Measurements from ENCODE around the gene ARSB.

ARSB gene

GRCh38 chr5:78896132-78896531 is 89.0 kb downstream of the ARSB start:
- H3K79me1 ChIP-seq (replicated peaks; ENCODE audit: low read length, poor library complexity, severe bottlenecking), result no peaks in the 10 kb centered on the region
- H3K4me3 ChIP-seq (ENCODE audit: insufficient read depth in 1 of 2, low read depth in 1 of 2, low read length in 2 of 2), result peak overlapping the region in 1 of 2 experiments; percentile 12
- H3K27ac ChIP-seq (ENCODE audit: low read length, poor library complexity, severe bottlenecking), result no peak overlapping the region
- H2AFZ ChIP-seq (ENCODE audit: low read depth, low read length), result no peak overlapping the region
- H3K9ac ChIP-seq (ENCODE audit: low read length), result peak overlapping the region; percentile 6
- H3K18ac ChIP-seq (ENCODE audit: low read depth in 1 of 2, low read length in 2 of 2), result no peak overlapping the region
- H2BK15ac ChIP-seq (ENCODE audit: low read depth, poor library complexity, severe bottlenecking), result no peak overlapping the region
- H3K23ac ChIP-seq (ENCODE audit: low read length in 2 of 2), result no peak overlapping the region
- H3K36me3 ChIP-seq (ENCODE audit: control insufficient read depth in 1 of 2, insufficient read depth in 2 of 2, low read depth in 1 of 2, low read length in 2 of 2), result no peaks in the 10 kb centered on the region
- no peak overlapping the region for H2BK12ac ChIP-seq (ENCODE audit: low read length in 2 of 2)
- no peak overlapping the region for H4K91ac ChIP-seq (ENCODE audit: low read length)
- no peak overlapping the region for H3K14ac ChIP-seq (ENCODE audit: low read length in 2 of 2)
- H2AK5ac ChIP-seq (ENCODE audit: low read length, severe bottlenecking), result no peak overlapping the region
- H3K9me3 ChIP-seq (ENCODE audit: control insufficient read depth, low read length), result no peaks in the 10 kb centered on the region
- no peak overlapping the region for H3K4ac ChIP-seq (ENCODE audit: low read depth in 1 of 2, low read length in 2 of 2)
- no peak overlapping the region for H2BK120ac ChIP-seq (ENCODE audit: low read depth, low read length)
- H3K4me1 ChIP-seq (ENCODE audit: control insufficient read depth, insufficient read depth, low read depth, low read length), result peaks cover 4% of the 10 kb centered on the region
- no peak overlapping the region for H4K8ac ChIP-seq (ENCODE audit: low read length)
- no peak overlapping the region for H3K4me2 ChIP-seq (ENCODE audit: low read length, poor library complexity, severe bottlenecking)
- DNase-seq, result peak; percentile 43
- 90% methylated on average over 4 of the region's 4 CpGs for WGBS
- H3K27me3 ChIP-seq (ENCODE audit: control insufficient read depth in 1 of 2, insufficient read depth in 1 of 2, low read length in 2 of 2), result no peaks in the 10 kb centered on the region
- H2BK5ac ChIP-seq (ENCODE audit: low read depth, low read length, poor library complexity, severe bottlenecking), result no peak overlapping the region

GRCh38 chr5:78895616-78896015 is 89.5 kb downstream of the ARSB start:
- WGBS, result 82% methylated on average over 4 of the region's 4 CpGs
- no peaks in the 10 kb centered on the region for H3K27me3 ChIP-seq (ENCODE audit: control insufficient read depth in 1 of 2, insufficient read depth in 1 of 2, low read length in 2 of 2)

DNA sequence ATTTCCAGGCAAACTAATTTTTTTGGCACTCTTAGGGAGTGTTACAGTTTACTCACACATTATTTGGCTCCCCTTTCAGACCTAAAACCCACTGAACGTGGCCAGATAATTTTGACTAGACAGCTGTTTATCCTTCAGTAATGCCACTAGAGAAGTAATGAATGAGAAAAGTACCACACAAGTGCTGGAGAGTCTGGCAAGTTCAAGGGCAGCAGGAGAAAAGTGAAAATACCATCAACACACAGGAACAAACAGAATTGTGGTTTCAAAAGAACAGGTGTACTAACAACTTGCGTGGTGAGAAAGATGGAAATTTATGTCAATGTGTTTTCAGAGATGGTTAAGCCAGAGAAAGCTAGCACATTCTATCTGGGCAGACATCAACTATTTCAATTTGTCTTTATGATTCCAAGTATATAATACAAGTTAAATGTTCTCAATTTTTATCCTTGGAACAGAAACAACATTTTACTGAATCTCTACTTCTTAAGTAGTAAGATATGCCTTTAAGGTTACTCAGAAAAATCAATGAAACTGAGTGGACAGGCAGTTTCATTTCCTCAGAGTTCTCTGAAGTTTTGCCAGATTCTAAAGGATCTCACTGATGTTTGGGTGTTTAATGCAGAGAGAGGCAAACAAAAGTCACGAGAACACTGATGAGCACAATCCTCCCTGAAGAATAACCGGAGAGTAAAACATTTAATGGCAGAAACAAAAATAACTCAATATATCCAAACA is 91.0 kb downstream of the ARSB start:
- no peaks in the 10 kb centered on the region for H3K27me3 ChIP-seq (ENCODE audit: control insufficient read depth in 1 of 2, insufficient read depth in 1 of 2, low read length in 2 of 2)
- WGBS, result 86% methylated on average over 1 of the region's 4 CpGs
- H3K4me3 ChIP-seq (ENCODE audit: insufficient read depth in 1 of 2, low read depth in 1 of 2, low read length in 2 of 2), result no peak overlapping the region

More at GRCh38 chr5:78895616-78896015, 89.5 kb downstream of the ARSB start:
- Histone ChIP-seq H2BK120ac (ENCODE audit: low read depth, low read length) (no peak overlapping the region), H3K4me2 (ENCODE audit: low read length, poor library complexity, severe bottlenecking) (no peak overlapping the region), H3K4me1 (ENCODE audit: control insufficient read depth, insufficient read depth, low read depth, low read length) (peaks cover 4% of the 10 kb centered on the region), H2AK5ac (ENCODE audit: low read length, severe bottlenecking) (no peak overlapping the region), H3K4me3 (ENCODE audit: insufficient read depth in 1 of 2, low read depth in 1 of 2, low read length in 2 of 2) (peak overlapping the region in 1 of 2 experiments; percentile 12), H3K9ac (ENCODE audit: low read length) (peak overlapping the region; percentile 6), H2BK15ac (ENCODE audit: low read depth, poor library complexity, severe bottlenecking) (no peak overlapping the region), H4K8ac (ENCODE audit: low read length) (no peak overlapping the region), H3K9me3 (ENCODE audit: control insufficient read depth, low read length) (no peaks in the 10 kb centered on the region), H3K36me3 (ENCODE audit: control insufficient read depth in 1 of 2, insufficient read depth in 2 of 2, low read depth in 1 of 2, low read length in 2 of 2) (no peaks in the 10 kb centered on the region), H2BK12ac (ENCODE audit: low read length in 2 of 2) (no peak overlapping the region), H3K18ac (ENCODE audit: low read depth in 1 of 2, low read length in 2 of 2) (no peak overlapping the region), H3K4ac (ENCODE audit: low read depth in 1 of 2, low read length in 2 of 2) (no peak overlapping the region), H2BK5ac (ENCODE audit: low read depth, low read length, poor library complexity, severe bottlenecking) (no peak overlapping the region), H2AFZ (ENCODE audit: low read depth, low read length) (no peak overlapping the region), H4K91ac (ENCODE audit: low read length) (no peak overlapping the region), H3K79me1 (replicated peaks; ENCODE audit: low read length, poor library complexity, severe bottlenecking) (no peaks in the 10 kb centered on the region), H3K23ac (ENCODE audit: low read length in 2 of 2) (no peak overlapping the region), H3K14ac (ENCODE audit: low read length in 2 of 2) (no peak overlapping the region), H3K27ac (ENCODE audit: low read length, poor library complexity, severe bottlenecking) (no peak overlapping the region)
- DNase-seq, result peak; percentile 32

DNA sequence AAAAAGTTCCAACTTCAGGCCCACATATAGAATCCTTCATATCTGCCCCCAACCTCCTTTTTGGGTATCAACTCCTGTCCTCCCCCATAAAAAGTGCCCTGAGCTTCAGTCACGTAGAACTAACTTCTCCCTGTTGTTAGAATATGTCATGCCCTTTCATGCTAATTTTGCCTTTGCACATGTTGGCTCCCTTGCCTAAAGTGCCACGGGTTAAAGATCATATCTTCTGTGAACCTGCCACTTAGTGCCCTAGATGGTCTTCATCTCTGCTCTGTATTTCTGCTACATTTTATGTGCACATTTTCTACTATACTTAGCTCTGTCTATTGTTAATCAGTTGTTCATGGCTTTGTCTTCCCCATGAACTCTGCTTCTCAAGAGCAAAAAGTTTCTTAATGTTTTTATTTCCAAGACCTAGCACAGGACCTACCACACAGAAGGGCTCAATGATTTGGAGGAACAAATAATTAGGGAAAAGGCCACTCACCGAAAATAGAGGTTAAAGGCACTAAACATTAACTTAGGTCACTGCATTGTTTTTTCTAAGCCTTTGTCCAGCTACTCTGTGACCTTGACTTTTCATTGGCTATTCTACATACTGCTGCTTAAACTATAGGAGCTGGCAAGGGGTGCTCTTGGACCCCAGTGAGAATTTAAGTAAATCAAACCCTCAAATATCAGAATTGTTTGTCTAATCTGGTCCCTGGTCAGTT is 94.3 kb downstream of the ARSB start:
- H3K79me1 ChIP-seq (replicated peaks; ENCODE audit: low read length, poor library complexity, severe bottlenecking), result no peaks in the 10 kb centered on the region
- H3K27ac ChIP-seq (ENCODE audit: low read length, poor library complexity, severe bottlenecking), result no peak overlapping the region
- no peak overlapping the region for H3K4me2 ChIP-seq (ENCODE audit: low read length, poor library complexity, severe bottlenecking)
- H3K23ac ChIP-seq (ENCODE audit: low read length in 2 of 2), result no peak overlapping the region
- H3K18ac ChIP-seq (ENCODE audit: low read depth in 1 of 2, low read length in 2 of 2), result no peak overlapping the region
- no peaks in the 10 kb centered on the region for H3K36me3 ChIP-seq (ENCODE audit: control insufficient read depth in 1 of 2, insufficient read depth in 2 of 2, low read depth in 1 of 2, low read length in 2 of 2)
- H3K4ac ChIP-seq (ENCODE audit: low read depth in 1 of 2, low read length in 2 of 2), result no peak overlapping the region
- no peak overlapping the region for H2BK120ac ChIP-seq (ENCODE audit: low read depth, low read length)
- H2BK5ac ChIP-seq (ENCODE audit: low read depth, low read length, poor library complexity, severe bottlenecking), result no peak overlapping the region
- H2BK12ac ChIP-seq (ENCODE audit: low read length in 2 of 2), result no peak overlapping the region
- H2BK15ac ChIP-seq (ENCODE audit: low read depth, poor library complexity, severe bottlenecking), result no peak overlapping the region
- H3K4me3 ChIP-seq (ENCODE audit: insufficient read depth in 1 of 2, low read depth in 1 of 2, low read length in 2 of 2), result no peak overlapping the region
- H2AK5ac ChIP-seq (ENCODE audit: low read length, severe bottlenecking), result no peak overlapping the region
- no peaks in the 10 kb centered on the region for H3K27me3 ChIP-seq (ENCODE audit: control insufficient read depth in 1 of 2, insufficient read depth in 1 of 2, low read length in 2 of 2)
- H4K91ac ChIP-seq (ENCODE audit: low read length), result no peak overlapping the region
- 95% methylated on average over 3 of the region's 3 CpGs for WGBS
- no peak overlapping the region for H4K8ac ChIP-seq (ENCODE audit: low read length)
- no peak overlapping the region for H3K9ac ChIP-seq (ENCODE audit: low read length)
- H3K14ac ChIP-seq (ENCODE audit: low read length in 2 of 2), result no peak overlapping the region
- peaks cover under 1% of the 10 kb centered on the region for H3K4me1 ChIP-seq (ENCODE audit: control insufficient read depth, insufficient read depth, low read depth, low read length)
- H3K9me3 ChIP-seq (ENCODE audit: control insufficient read depth, low read length), result no peaks in the 10 kb centered on the region
- DNase-seq, result no peak
- H2AFZ ChIP-seq (ENCODE audit: low read depth, low read length), result no peak overlapping the region

More for the DNA sequence above, 91.0 kb downstream of the ARSB start:
- H3K4me1 ChIP-seq (ENCODE audit: control insufficient read depth, insufficient read depth, low read depth, low read length), result peaks cover 4% of the 10 kb centered on the region
- no peak overlapping the region for H3K4ac ChIP-seq (ENCODE audit: low read depth in 1 of 2, low read length in 2 of 2)
- H2BK5ac ChIP-seq (ENCODE audit: low read depth, low read length, poor library complexity, severe bottlenecking), result no peak overlapping the region
- H3K79me1 ChIP-seq (replicated peaks; ENCODE audit: low read length, poor library complexity, severe bottlenecking), result no peaks in the 10 kb centered on the region
- H4K8ac ChIP-seq (ENCODE audit: low read length), result no peak overlapping the region
- H3K18ac ChIP-seq (ENCODE audit: low read depth in 1 of 2, low read length in 2 of 2), result no peak overlapping the region
- H3K9ac ChIP-seq (ENCODE audit: low read length), result no peak overlapping the region
- H3K9me3 ChIP-seq (ENCODE audit: control insufficient read depth, low read length), result no peaks in the 10 kb centered on the region
- H4K91ac ChIP-seq (ENCODE audit: low read length), result no peak overlapping the region
- no peak for DNase-seq
- no peaks in the 10 kb centered on the region for H3K36me3 ChIP-seq (ENCODE audit: control insufficient read depth in 1 of 2, insufficient read depth in 2 of 2, low read depth in 1 of 2, low read length in 2 of 2)
- H2AFZ ChIP-seq (ENCODE audit: low read depth, low read length), result no peak overlapping the region
- H2AK5ac ChIP-seq (ENCODE audit: low read length, severe bottlenecking), result no peak overlapping the region
- H3K23ac ChIP-seq (ENCODE audit: low read length in 2 of 2), result no peak overlapping the region
- no peak overlapping the region for H3K14ac ChIP-seq (ENCODE audit: low read length in 2 of 2)
- H2BK15ac ChIP-seq (ENCODE audit: low read depth, poor library complexity, severe bottlenecking), result no peak overlapping the region
- no peak overlapping the region for H3K27ac ChIP-seq (ENCODE audit: low read length, poor library complexity, severe bottlenecking)
- H3K4me2 ChIP-seq (ENCODE audit: low read length, poor library complexity, severe bottlenecking), result no peak overlapping the region
- no peak overlapping the region for H2BK120ac ChIP-seq (ENCODE audit: low read depth, low read length)
- no peak overlapping the region for H2BK12ac ChIP-seq (ENCODE audit: low read length in 2 of 2)
